Astrocyte (in vitro differentiated cells and primary cell): ENCODE measurements around the gene C17orf107.

Experiments used
- CTCF ChIP-seq: IDR thresholded peaks from 2 replicates; pipeline ENCODE4 v1.5.1; 2011; ENCODE audit warnings: low read depth, mild to moderate bottlenecking, inconsistent platforms, low read length, moderate library complexity; ENCODE audit not compliant: insufficient read depth
- EZH2 ChIP-seq: IDR thresholded peaks from 2 replicates; pipeline ENCODE4 v1.6.1; 2012; ENCODE audit warnings: mild to moderate bottlenecking, low read length, inconsistent platforms; ENCODE audit not compliant: insufficient read depth

GRCh38 chr17:4898351-4898750, 985 bp upstream of the C17orf107 start:
- TF ChIP-seq CTCF: no peak
- no peak for TF ChIP-seq EZH2
